NAMALWA (cell line): ENCODE results near the gene LRRC3C.
"Not testable (repeated sequence)": the region's sequence is repeated elsewhere in the genome, so short reads cannot be mapped to it uniquely, and the experiment has no call there.

Experiments
- DNase-seq: peaks from one replicate; pipeline ENCODE4 v3.0.0-alpha.2; 2015; ENCODE audit warnings: low spot score

LRRC3C gene

GRCh38 chr17:39927101-39927928, at the start of gene LRRC3C, which contains the start of gene ORMDL3:
LRRC3C (plus strand) TSS chr17:39927732; CDS start chr17:39941524, 13,792 bp downstream.
ORMDL3 (minus strand) TSS chr17:39927601; CDS start chr17:39924203, 3,398 bp downstream.
- DNase-seq, result peak; percentile 91

- DNase-seq, result not testable (repeated sequence)
Observed at GRCh38 chr17:39886102-39886501, 41.4 kb upstream of the LRRC3C start.

- no peak for DNase-seq
Observed at GRCh38 chr17:39887078-39887477, 40.5 kb upstream of the LRRC3C start.

GRCh38 chr17:39889200-39889599, 38.3 kb upstream of the LRRC3C start:
- DNase-seq, result no peak

- DNase-seq, result peak; percentile 14
Observed at GRCh38 chr17:39894681-39895376, 32.7 kb upstream of the LRRC3C start.

- DNase-seq, result no peak
Observed at GRCh38 chr17:39898088-39898487, 29.4 kb upstream of the LRRC3C start.

GRCh38 chr17:39899215-39899614, 28.3 kb upstream of the LRRC3C start:
- no peak for DNase-seq

GRCh38 chr17:39902027-39902426, 25.5 kb upstream of the LRRC3C start:
- not testable (repeated sequence) for DNase-seq

- no peak for DNase-seq
Observed at GRCh38 chr17:39903158-39903884, 24.2 kb upstream of the LRRC3C start.

GRCh38 chr17:39904990-39905288, 22.6 kb upstream of the LRRC3C start:
- DNase-seq, result no peak

GRCh38 chr17:39908789-39909352, 18.7 kb upstream of the LRRC3C start:
- DNase-seq, result no peak

GRCh38 chr17:39913989-39914388, 13.5 kb upstream of the LRRC3C start:
- DNase-seq, result no peak

- no peak for DNase-seq
Observed at GRCh38 chr17:39915559-39915958, 12.0 kb upstream of the LRRC3C start.

GRCh38 chr17:39916918-39917317, 10.6 kb upstream of the LRRC3C start:
- DNase-seq, result no peak

GRCh38 chr17:39919087-39919683, 8.3 kb upstream of the LRRC3C start:
- DNase-seq, result no peak

- no peak for DNase-seq
Observed at GRCh38 chr17:39920218-39921210, 7.0 kb upstream of the LRRC3C start.

GRCh38 chr17:39921323-39921722, 6.2 kb upstream of the LRRC3C start:
- no peak for DNase-seq

GRCh38 chr17:39922006-39922405, 5.5 kb upstream of the LRRC3C start:
- DNase-seq, result no peak

- DNase-seq, result no peak
Observed at GRCh38 chr17:39923230-39923629, 4.3 kb upstream of the LRRC3C start.

- DNase-seq, result no peak
Observed at GRCh38 chr17:39923836-39924690, 3.5 kb upstream of the LRRC3C start.
